ENCODE measurements around the gene CRYBG2.
A peak's percentile ranks its signal among the peaks of the same experiment; 100 is the strongest.
"Not testable (repeated sequence)": the region's sequence is repeated elsewhere in the genome, so short reads cannot be mapped to it uniquely, and the experiment has no call there.

CRYBG2 gene

GRCh38 chr1:26336477-26337205 lies 17.3 kb downstream of the CRYBG2 start:
- Histone ChIP-seq H3K36me3 (peaks cover under 1% of the 10 kb centered on the region), H3K9me3 (no peaks in the 10 kb centered on the region), H3K27ac (peak overlapping the region; percentile 71), H3K4me3 (ENCODE audit: low read depth in 1 of 2, low read length in 1 of 2) (peak overlapping the region; percentile 79 to 81), H3K27me3 (peaks cover 25% of the 10 kb centered on the region), H3K4me1 (ENCODE audit: control insufficient read depth in 1 of 2, insufficient read depth in 1 of 2, low read depth in 1 of 2, low read length in 1 of 2) (peaks cover 41 to 42% of the 10 kb centered on the region in 2 experiments)
- no peak for TF ChIP-seq CTCF (IDR thresholded peaks at IDR 0.05)

GRCh38 chr1:26335774-26336476 lies 18.0 kb downstream of the CRYBG2 start:
- Histone ChIP-seq H3K4me3 (ENCODE audit: low read depth in 1 of 2, low read length in 1 of 2) (peak overlapping the region; percentile 79 to 81), H3K9me3 (no peaks in the 10 kb centered on the region), H3K36me3 (peaks cover 7% of the 10 kb centered on the region), H3K27ac (peak overlapping the region; percentile 71), H3K27me3 (peaks cover 25% of the 10 kb centered on the region), H3K4me1 (ENCODE audit: control insufficient read depth in 1 of 2, insufficient read depth in 1 of 2, low read depth in 1 of 2, low read length in 1 of 2) (peaks cover 41 to 42% of the 10 kb centered on the region in 2 experiments)
- no peak for TF ChIP-seq CTCF (IDR thresholded peaks at IDR 0.05)

GRCh38 chr1:26333312-26333711 lies 20.6 kb downstream of the CRYBG2 start:
- H3K27me3 ChIP-seq = peaks cover 18% of the 10 kb centered on the region
- peaks cover 27% of the 10 kb centered on the region for H3K36me3 ChIP-seq
- H3K27ac ChIP-seq = peak overlapping the region; percentile 54
- peaks cover 41 to 42% of the 10 kb centered on the region in 2 experiments for H3K4me1 ChIP-seq (ENCODE audit: control insufficient read depth in 1 of 2, insufficient read depth in 1 of 2, low read depth in 1 of 2, low read length in 1 of 2)
- H3K9me3 ChIP-seq; H3K4me3 ChIP-seq (ENCODE audit: low read depth in 1 of 2, low read length in 1 of 2): not testable (repeated sequence)

GRCh38 chr1:26330276-26330675 lies 23.7 kb downstream of the CRYBG2 start:
- H3K27me3 ChIP-seq = no peaks in the 10 kb centered on the region
- no peak overlapping the region for H3K27ac ChIP-seq
- H3K9me3 ChIP-seq = no peaks in the 10 kb centered on the region
- no peak for TF ChIP-seq CTCF (IDR thresholded peaks at IDR 0.05)
- H3K4me1 ChIP-seq (ENCODE audit: control insufficient read depth in 1 of 2, insufficient read depth in 1 of 2, low read depth in 1 of 2, low read length in 1 of 2) = peaks cover 24 to 26% of the 10 kb centered on the region in 2 experiments
- no peak overlapping the region for H3K4me3 ChIP-seq (ENCODE audit: low read depth in 1 of 2, low read length in 1 of 2)
- H3K36me3 ChIP-seq = peaks cover 54% of the 10 kb centered on the region

GRCh38 chr1:26329380-26329779 lies 24.6 kb downstream of the CRYBG2 start:
- peaks cover 63% of the 10 kb centered on the region for H3K36me3 ChIP-seq
- not testable (repeated sequence) for H3K27ac ChIP-seq; H3K27me3 ChIP-seq; H3K4me3 ChIP-seq (ENCODE audit: low read depth in 1 of 2, low read length in 1 of 2); H3K9me3 ChIP-seq
- peaks cover 15 to 17% of the 10 kb centered on the region in 2 experiments for H3K4me1 ChIP-seq (ENCODE audit: control insufficient read depth in 1 of 2, insufficient read depth in 1 of 2, low read depth in 1 of 2, low read length in 1 of 2)

- H3K4me3 ChIP-seq (ENCODE audit: low read depth in 1 of 2, low read length in 1 of 2) = no peak overlapping the region
- peaks cover 7 to 9% of the 10 kb centered on the region in 2 experiments for H3K4me1 ChIP-seq (ENCODE audit: control insufficient read depth in 1 of 2, insufficient read depth in 1 of 2, low read depth in 1 of 2, low read length in 1 of 2)
- no peak for TF ChIP-seq CTCF (IDR thresholded peaks at IDR 0.05)
- no peak overlapping the region for H3K27ac ChIP-seq
- no peaks in the 10 kb centered on the region for H3K27me3 ChIP-seq
- H3K36me3 ChIP-seq = peaks cover 71% of the 10 kb centered on the region
- no peaks in the 10 kb centered on the region for H3K9me3 ChIP-seq
Observed at GRCh38 chr1:26328597-26328996, 25.3 kb downstream of the CRYBG2 start.

All from neutrophil (primary cell).